G401.6 (cell line): ENCODE results near the gene ZBTB7B.
A peak's percentile ranks its signal among the peaks of the same experiment; 100 is the strongest.

Experiments
- FAIRE-seq: peaks from 2 replicates; lab custom pipeline; 2012; peaks lifted over from hg19 to GRCh38; lab: Jason Lieb, UNC

The ZBTB7B gene

DNA sequence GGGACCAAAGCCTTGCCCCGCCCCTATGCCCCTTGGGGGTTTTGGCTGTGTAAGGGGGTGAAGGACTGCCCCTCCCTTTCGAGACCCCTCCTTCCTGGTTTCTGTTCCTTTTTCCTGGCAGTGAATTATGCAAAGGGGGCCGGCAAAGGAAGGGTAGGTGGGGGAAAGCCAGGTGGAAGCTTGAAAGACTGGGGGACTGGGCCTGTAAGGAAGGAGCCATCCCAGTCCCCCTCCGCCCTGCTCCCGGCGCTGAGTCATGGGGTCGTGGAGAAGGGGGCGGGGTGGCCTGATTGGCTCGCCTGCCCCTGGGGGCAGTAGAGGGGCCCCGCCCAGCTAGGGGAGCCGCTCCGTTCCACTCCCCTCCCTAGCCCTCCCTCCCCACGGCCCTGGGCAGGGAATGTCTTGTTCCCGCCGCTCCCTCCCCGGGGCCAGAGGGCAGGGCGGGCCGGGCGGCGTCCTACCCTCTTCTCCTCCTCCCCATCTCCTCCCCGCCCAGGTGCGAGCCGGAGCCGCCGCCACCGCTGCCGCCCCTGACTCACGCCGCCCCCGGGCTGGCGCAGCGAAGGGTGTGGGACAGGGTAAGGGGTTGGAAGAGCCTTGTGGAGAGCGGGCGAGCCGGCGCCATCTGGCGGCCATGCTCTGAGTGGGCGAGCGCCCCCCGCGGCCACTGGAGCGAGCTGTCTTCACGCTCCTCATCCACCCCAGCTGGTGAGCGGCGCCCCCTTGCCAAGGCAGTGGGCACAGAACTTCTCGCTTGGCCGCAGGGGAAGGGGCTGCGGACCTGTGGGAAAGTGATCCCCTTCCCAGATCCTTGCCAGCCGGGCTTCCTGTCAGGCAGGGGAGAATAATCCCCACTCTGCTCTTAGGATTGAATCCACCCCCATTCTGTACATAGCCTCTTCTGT lies 14.7 kb downstream of the ZBTB7B start:
- peak; percentile 95 for FAIRE-seq

DNA sequence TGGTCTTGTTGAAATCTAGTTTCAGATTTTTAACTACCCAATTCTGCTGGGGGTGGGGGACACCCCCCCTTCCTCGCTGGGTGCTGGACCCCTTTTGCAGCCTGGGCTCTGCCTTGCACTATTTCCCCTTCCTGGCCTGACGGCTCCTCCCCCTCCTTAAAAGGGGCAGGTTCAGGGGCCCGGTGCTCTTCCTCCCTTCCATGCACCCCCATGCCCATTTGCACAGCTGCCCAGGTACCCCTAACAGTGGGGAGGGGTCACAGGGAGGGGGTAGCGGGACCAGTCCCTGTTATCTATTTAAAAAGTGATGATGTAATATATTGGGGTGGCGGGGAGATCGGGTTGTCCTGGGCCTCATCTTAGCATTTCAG lies 15.3 kb downstream of the ZBTB7B start:
- FAIRE-seq, result no peak

DNA sequence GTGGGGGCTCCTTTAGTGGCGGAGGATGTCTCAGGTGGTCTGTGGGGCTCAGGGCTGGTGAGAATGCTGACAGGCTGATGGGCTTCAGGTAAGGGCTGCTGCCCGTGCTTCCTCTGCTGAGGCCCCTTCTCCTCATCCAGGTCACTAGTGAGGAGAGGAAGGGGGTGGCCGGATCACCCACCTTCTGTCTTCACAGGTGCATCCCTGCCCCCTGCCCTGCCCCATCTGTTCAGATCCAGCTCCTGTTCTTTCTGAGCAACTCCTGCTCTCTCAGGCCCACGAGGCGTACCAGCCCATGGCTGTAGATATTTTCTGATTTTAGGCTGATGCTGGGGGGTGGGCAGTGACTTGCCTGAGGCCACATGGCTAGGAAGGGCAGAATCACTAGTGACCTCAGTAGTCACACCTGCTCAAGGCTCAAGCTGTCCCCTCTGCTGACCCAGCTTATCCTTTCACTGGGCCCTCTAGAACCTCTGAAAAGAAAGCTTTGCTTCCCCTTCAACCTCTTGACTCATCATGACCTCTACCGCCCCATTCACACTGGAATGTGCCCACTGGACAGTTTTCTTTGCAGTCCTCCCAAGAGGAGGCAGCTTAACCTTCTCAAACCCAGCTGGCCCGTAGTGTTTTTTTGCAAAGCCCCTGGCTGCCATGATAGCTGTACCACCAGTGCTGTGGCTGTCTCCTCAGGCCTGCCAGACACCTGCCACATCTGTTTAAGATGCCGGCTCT lies 16.2 kb downstream of the ZBTB7B start:
- FAIRE-seq, result no peak

DNA sequence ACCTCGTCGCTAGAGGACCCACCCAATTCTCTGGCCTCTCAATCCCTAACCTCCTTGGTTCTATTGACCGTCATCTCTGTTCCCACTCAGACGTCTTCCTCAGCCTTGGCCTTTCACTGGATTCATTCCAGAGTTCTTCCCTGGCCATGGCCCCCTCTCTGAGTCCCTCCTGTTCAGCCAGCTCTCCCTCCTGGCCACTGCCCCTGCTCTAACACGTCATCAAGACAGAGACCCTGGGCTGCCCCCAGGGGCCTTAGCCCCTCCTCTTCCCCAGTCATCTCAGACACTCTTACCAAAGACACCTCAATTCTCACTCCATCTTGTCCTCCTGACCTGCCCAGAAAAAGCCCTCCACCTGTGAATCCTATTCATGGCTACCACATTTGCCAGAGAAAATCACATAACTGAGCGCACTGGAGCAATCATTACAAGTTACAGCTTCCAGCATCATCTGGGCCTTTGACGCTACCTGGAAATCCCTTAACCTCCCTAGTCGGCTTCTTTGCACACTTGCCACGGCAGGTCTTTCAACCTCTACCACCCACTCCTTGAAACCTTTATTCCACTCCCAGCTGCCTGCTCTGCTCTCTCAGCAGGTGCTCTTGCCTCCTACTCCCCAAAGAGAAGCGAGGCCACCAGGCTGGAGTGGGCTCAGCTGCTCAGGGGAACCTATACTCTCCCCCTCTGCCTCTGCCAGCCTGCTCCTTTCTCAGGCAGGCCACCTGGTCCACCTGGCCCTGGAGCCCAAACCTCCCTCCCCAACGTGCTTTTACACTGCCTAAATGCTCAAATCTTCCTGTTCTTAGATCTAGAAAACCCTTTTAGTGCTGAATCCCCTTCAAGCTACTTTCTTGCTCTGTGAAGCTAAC lies 17.0 kb downstream of the ZBTB7B start:
- FAIRE-seq, result no peak

DNA sequence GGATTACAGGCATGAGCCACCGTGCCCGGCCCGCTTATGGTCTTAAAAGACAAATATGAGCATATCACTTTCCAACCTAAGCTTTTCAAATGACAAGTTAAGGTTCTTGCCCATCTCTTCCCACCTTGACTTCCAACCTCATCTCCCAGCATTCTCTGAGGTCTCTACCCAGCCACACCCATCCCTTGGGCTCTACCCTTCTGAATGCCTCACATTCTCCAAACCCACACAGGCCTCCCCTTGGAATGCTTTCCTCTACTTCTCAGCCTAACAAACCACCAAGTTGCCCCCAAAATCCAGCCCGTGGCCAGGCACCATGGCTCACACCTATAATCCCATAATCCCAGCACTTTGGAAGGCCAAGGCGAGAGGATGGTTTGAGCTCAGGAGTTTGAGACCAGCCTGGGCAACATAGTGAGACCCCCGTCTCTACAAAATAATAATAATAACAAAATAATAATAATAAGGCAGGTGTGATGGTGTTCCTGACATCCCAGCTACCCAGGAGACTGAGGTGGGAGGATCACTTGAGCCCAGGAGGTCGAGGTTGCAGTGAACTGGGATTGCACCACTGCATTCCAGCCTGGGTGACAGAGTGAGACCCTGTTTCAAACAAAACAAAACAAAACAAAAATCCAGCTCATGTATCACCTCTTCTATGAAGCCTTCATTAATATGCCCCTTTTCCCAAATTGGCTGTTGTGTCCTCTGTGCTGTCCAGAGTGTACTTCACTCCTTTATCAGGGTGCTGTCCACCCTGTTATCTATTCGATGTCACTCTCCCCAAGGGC lies 19.7 kb downstream of the ZBTB7B start:
- no peak for FAIRE-seq

DNA sequence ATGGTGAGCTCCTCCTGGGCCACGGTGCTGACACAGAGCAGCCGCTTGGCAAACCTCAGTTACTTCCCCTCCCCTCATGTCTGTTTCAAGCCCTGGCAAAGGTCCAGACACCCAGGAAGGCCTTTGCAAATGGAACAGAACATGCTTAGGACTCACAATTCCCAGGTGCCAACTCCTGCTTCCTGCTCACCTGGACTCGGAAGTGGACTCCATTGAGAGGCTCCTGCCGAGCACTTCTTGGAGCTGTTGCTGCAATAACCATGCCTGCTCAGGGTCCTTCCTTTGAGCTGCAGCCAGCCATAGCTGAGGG lies 20.3 kb downstream of the ZBTB7B start:
- no peak for FAIRE-seq

DNA sequence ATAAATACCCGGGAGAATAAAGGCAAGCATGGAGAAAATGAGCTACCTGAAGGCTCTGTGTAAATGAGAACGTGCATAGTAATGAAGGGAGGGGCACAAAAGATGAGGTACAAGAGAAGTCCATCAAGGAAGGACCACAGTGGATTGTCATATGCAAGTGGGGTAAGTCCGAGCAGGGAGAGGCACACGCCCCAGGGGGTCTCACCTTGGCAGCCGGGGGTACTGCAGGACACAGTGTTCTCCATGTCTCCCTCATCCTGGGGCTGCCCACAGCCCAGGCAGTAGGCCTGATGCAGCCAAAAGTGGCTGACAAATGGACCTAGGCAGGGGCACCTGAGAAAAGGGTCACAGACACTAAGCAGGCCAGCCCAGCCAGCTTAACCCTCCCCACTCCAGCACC lies 21.0 kb downstream of the ZBTB7B start:
- FAIRE-seq, result no peak

DNA sequence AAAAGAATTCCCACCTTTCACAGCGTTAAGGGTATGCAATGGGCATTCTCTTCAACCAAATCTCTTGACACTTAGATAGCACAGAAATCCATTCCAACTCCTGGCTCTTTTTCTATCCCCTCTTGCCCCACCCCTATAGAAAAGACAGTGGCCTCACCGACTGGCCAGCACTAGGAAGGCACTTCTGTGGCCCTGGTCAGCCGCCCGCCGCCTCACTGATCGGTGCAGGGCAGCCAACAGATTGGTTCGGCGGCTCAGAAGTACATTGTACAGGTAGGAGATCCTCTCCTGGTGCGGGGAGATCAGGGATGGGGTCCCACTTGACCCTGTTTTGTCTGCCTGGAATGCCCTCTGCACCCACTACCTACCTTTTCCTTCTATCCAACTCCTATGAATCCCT lies 21.7 kb downstream of the ZBTB7B start:
- FAIRE-seq, result no peak

DNA sequence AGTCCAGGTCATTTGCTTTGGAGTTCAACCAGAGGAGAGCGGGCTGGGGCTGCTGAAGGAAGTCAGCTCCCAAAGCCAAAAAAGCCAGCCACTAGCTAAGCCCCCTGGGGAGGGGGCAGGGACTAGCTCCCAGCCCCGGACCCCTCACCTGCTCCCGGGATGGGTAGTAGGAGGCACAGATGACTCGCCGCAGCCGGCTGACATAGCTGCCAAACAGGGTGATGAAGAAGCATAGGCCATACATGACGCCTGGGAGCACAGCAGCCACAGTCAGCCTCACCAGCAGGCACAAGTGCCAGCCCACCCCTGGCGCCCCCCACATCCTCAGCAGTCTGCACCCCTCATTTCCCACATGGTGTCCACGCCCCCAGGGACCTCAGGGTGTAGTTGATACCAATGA lies 23.6 kb downstream of the ZBTB7B start:
- no peak for FAIRE-seq

DNA sequence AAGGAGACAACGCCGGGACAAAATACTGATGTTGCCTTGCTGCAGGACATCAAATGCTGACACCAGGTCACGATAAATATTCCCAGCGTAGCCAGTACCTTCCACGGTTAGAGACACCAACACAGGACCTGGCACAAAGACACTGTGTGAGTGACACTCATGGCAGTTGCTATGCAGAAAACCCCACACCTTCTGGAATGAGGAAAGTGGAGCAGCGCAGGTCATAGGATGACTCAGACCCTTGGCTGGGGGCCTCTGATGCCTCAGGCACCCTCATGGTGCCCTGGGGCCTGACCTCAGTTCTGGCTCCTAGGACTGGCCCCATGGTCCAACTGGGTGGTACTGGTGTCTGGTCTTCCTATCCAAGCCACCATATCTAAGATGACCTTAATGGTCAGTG lies 24.0 kb downstream of the ZBTB7B start:
- no peak for FAIRE-seq

DNA sequence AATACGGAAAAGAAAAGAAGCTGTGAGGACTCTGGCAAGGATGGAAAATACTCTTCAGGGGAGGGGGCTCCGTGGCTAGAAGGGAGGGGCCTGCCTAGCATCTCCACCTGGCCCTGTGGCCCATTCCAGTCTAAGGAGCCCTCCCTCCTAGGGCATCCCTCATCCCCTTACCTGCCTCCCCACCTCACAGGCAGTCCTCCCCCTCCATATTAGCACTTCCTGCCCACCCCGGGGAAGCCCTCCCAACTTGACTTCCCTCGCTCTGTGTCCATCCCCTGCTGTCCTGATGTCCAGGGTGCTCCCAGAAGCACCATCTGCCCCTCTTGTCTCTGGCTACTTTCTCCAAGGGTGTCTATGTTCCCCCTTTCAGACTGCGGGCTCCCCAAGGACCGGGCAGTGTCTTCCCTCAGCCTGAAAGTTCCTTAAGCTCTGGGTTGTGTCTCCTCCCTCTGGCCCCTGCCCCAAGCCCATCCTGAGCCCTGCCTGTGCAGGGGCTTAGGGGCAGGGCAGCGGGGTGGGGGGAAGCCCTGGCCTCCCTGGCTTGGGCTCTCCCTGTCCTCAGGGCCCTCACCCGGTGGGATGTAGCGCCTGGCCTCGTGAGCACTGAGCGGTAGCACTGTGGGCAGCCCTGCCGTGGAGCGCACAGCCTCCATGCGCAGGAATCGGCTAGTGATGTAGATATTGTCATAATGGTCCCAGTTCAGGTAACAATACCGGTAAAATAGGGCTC lies 27.1 kb downstream of the ZBTB7B start:
- no peak for FAIRE-seq

DNA sequence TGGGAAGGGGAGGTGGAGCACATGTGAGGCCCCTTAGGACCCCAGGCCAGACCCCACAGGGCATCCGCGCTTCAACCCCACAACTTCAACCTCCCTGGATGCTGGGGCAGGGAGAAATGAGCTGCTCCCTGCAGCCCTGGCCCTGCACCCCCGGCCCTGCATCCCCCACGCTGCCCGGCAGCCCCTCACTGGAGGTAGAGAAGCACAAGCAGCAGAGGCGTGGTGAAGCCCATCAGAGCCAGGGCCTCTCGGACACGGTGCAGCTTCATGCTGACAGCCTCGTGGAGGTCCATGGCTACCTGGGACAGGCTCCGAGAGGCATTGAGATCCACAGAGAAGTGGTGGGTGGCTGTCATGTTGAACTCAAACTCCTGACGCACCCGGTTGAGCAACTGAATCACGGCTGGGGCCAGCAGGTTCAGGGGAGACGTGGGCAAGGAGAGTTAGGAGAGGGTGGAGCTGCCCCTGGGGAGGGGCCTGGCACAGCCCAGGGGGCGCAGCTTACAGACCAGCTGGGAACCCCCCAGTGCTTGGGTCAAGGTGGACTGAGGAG lies 27.7 kb downstream of the ZBTB7B start:
- FAIRE-seq, result no peak

DNA sequence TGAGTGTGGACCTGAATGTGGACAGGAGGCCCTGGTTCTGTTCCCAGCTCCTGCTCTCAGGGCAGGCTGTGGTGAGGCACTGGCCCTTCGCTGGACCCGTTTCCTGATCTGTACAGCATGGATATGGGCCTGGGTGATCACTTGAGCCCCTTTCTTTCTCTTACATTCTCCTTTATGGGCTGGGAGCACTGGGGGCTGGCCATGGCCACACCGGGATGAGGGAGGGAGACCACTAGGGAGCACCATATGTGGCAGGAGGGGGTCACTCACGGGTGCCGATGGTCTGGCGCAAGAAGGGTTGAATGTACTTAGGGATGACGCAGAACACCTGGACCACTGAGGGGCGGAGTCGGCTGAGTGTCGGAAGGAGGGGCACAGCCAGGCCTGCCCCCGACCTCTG lies 28.3 kb downstream of the ZBTB7B start:
- no peak for FAIRE-seq

DNA sequence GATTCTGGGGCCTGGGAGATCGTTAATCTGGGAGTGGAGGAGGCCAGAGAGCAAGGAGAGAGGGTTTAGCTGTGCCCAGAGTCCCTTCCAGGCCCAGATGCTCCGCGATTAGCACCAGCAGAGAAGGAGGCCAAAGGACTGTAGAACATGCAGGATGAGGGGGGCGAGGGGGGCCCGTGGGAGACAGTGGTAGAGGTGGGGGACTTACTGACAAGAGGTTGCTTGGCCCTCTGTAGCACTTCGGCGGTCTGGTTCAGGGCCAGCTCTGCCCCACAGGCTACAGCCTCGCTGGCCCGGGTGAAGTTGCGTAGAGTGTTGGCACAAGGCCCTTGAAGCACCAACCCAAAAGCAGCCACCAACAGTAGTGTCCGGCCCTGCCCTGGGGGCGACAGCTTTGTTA lies 30.3 kb downstream of the ZBTB7B start:
- no peak for FAIRE-seq

DNA sequence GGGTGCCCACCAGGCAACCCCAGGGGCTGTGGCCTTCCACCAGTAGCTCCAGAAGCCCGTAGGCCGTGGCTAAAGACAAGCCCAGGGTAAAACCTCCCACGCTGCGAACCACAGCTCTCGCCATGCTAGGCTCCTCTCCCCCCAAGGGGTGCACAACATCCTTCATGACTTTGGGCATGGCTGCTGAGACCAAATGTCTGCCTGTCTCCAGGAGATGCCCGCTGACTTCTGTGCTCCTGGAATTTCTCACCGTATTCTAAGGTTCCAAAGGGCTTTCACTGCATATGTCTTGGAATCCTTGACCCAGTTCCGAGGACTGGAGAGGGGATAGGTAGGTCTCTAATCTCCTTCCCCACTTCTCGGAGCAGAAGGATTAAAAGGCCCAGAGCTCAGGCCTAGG lies 30.9 kb downstream of the ZBTB7B start, which contains the start of the genes DCST1 and DCST2:
TSS of gene DCST1 (plus strand) at position 301 of the 400 bp plus-strand sequence. CDS start 213 bp downstream, outside the sequence.
TSS of gene DCST2 (minus strand) at position 258 of the 400 bp plus-strand sequence. CDS start at position 178, 80 bp downstream.
- no peak for FAIRE-seq

DNA sequence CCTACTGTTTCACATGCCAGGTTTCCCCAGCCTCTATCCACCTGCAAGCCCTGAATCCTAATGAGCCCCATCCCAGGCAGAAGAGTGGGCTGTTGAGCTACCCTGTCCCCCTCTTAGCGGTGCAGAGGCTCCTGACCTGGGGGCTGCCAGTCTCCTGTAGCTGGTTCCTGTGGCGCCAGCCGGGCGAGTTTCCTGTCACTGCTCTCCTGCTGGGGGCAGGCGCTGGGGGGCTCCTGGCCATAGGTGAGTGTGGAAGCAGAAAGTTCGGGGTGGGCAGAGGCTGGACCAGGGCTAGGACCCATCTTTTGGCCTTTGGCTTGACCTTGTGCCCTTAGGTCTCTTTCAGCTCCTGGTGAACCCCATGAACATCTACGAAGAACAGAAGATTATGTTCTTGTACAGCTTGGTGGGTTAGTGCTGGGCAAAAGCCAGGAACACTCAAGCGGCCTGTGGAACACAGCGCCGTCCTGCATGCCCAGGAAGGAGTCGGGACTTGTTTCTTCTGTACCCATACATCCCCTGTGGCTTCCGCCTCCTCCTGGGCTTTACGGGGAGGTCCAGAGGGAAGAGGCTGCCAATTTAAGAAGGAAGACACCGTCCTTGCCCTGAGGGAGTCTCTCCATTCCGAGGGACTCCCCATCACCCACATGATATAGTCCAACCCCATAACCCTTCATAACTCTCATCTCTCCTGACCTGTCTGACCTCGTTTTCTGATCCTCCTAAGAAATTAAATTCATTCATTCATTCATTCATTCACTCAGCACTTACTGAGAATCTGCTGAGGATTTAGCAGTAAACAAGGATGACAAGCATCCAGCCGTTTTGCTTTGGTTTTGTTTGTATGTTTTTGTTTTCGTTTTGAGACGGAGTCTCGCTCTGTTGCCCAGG lies 32.0 kb downstream of the ZBTB7B start:
- no peak for FAIRE-seq

DNA sequence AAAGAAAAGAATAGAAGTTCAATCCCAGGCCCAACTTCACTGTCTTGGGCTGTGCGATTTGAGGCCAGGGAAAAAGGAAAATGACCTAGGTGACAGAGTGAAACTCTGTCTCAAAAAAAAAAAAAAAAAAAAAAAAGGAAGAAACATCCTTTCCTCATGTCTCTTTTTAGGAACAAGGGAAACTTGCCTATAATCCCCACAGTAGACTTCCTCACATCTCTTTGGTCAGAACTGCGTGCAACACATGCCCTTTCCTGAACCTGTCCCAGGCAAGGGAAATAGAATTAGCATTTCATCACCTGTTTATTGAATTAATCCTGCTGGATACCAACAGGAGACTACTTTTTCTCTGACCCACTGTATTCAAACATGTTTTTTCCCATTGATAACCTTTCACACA lies 33.3 kb downstream of the ZBTB7B start:
- no peak for FAIRE-seq

DNA sequence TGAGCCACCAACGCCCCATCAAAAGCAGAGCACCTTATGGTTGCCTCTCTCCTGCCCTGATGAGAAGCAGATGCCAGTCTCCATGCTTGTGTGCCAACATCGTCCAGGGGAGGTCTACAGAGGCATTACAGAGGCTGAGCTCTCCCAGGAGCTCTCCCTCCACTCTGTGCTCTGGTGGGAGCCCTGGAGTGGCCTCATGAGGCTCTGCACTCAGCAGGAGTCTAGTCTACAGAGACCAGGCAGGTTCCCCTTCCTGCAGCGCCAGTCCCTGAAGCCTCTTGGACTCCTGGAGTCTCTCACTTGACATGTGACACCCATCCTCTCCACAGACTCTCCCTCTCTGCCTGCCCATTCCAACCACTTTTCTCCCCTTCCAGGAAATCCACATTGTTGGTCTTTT lies 34.4 kb downstream of the ZBTB7B start:
- FAIRE-seq, result no peak

DNA sequence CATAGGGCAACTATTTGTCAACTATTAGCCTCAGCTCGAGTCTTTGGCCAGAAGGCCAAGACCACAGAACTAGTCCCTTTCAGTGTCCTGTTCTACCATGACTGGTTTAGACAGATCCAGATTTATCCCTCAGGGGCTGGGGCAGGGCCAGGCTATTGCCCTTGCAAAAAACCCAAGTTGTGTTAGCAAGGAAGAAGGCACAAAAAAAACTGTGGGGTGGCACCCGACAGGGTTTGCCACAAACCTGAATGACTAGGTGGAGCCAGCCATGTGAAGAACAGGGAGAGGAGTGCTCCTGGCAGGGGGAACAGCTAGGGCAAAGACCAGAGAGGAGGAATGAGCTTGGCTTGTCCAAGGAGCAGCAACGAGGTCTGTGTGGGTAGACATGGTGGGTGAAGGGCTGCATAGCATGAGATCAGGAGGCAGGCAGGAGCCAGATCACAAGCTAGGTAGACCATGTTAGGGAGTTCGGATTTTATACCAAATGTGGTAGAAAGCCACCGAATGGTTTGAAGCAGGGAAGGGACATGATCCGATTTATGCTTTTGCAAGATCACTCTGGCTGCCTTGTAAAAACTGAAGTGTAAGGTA lies 35.3 kb downstream of the ZBTB7B start:
- FAIRE-seq, result no peak
